Muscle of arm (tissue), 12 donors: ENCODE results near the gene SVIP. TPM values are rescaled to one million over a fixed set of nuclear protein-coding genes. Genes with fewer than 3 reads are reported as not detected.
A peak's percentile ranks its signal among the peaks of the same experiment; 100 is the strongest.

Experiments used
- DNase-seq: peaks from one replicate; pipeline ENCODE4 v3.0.0-alpha.2; 2013
- polyA plus RNA-seq, 12 donors: library from polyadenylated mRNA; unstranded; fragments of 120-200 nt; gene quantifications; one replicate each; pipeline ENCODE4 v1.2.1, GENCODE V29; 2013; ENCODE audit not compliant: insufficient read length in 12 of 12

The SVIP gene
- polyA plus RNA-seq, 12 donors: 7.1 to 15.9 (median 9.5) TPM; not detected in 1

DNA sequence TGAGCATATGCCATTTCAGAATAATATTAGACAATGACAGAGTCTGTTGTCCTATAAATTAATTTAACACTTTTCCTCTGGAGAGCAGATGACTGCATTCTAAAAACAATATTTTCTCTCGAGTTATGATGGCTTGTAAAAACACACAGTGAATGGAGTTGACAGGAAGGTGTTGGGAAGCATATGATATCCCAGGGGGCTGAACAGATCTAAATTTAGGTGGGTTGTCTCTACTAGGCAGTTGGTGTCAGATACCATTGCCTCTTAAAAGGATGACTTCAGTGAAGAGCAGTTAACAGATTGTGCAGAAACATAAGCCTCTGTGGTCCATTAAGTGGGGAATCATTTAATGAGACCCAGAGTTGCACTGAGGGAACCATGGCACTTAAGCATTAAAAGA, 30.7 kb downstream of the SVIP start:
- DNase-seq: no peak

DNA sequence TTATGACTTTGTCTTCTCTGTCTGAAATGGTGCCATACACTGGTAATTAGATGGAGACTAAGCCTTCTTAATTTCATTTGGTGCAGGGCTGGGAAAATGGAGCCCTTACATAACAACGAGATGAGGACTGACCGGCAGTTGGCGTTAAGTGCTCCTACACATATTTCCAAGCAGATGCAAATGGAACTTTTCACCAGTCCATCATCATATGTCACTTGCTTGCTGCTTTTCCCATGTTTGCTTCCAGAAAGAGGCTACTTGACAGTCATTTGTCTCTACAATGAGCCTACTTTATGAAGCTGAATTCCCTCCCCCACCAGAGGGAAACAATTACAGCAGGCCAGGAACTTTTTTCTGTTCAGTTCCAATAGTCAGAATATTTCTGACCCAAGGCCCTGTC, 32.6 kb downstream of the SVIP start:
- no peak for DNase-seq

GRCh38 chr11:22795914-22796313, 33.7 kb downstream of the SVIP start:
- no peak for DNase-seq

DNA sequence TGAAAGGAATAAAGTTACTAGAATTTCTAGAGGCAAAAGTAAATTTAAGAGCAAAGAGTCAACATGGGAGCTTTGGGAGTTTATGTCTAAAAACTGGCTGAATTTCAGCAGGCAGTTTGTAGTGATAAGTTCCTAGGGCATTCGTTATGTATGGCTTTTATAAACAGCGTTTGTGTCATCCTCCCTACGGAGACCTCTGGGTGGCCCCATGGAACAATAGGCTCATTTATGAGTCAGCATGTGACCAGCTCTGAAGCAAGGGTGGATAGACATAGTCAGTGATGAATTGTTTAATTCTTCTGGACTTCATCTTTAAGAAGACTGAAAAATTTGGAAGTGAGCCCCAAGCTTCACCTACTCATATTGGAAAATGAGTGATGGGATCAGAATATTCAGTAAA, 37.1 kb downstream of the SVIP start:
- DNase-seq: no peak

GRCh38 chr11:22787551-22788162, 41.9 kb downstream of the SVIP start:
- peak; percentile 46 for DNase-seq

- DNase-seq: no peak
Measured at GRCh38 chr11:22787055-22787454, 42.5 kb downstream of the SVIP start.

GRCh38 chr11:22786475-22786874, 43.1 kb downstream of the SVIP start:
- DNase-seq: no peak

GRCh38 chr11:22785251-22785650, 44.4 kb downstream of the SVIP start:
- no peak for DNase-seq

- DNase-seq: no peak
Measured at GRCh38 chr11:22780952-22781593, 48.5 kb downstream of the SVIP start.

DNA sequence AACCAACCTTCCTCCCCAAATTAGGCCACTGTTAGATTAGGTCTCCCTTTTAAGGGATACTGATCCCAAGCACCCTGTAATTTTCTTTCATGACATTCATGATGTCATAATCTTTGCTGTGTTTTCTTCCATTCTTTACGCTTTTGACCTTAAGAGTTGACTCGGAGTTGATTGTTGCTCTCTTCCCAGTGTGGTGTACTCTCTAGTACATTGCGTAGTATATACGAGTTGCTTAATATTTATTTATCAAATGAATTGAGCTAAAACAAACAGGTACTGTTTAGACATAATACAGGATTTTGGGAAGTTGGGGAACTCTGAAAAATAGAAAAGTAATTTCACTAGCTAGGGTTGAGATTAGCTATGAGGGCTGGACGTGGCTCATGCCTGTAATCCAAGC, 49.8 kb downstream of the SVIP start:
- DNase-seq: no peak

- DNase-seq: no peak
Measured at GRCh38 chr11:22778642-22779041, 51.0 kb downstream of the SVIP start.

GRCh38 chr11:22775248-22775647, 54.4 kb downstream of the SVIP start:
- DNase-seq: no peak

- DNase-seq: no peak
Measured at GRCh38 chr11:22774716-22775115, 54.9 kb downstream of the SVIP start.

GRCh38 chr11:22769081-22769480, 60.5 kb downstream of the SVIP start:
- DNase-seq: no peak

Other genes with a start within 250 kb of the SVIP start
- gene FANCF, start 204.0 kb downstream of the SVIP start, polyA plus RNA-seq: 1 to 10 TPM in 11 of 12 donors, not detected in 1; 4.4 to 9.4 (median 5.5) TPM
- gene GAS2, start 163.2 kb downstream of the SVIP start, polyA plus RNA-seq: 10 to 100 TPM in 10 of 12 donors, 1 to 10 TPM in 1, not detected in 1; 9.3 to 34.4 (median 17.9) TPM
- gene CCDC179, start 30.7 kb upstream of the SVIP start, polyA plus RNA-seq: not detected